AG10803 (cell line): ENCODE data around the gene KRT83.

ENCODE experiments used
- DNase-seq: peaks from one replicate; pipeline ENCODE4 v3.0.0; 2010; ENCODE audit warnings: low read depth
- H3K4me3 ChIP-seq: 2 replicates; pipeline ENCODE4 v1.5.1; 2011; ENCODE audit warnings: mild to moderate bottlenecking, low read length, control low read depth
- CTCF ChIP-seq: conservative IDR thresholded peaks from 2 replicates; pipeline ENCODE4 v1.5.1; 2011; ENCODE audit warnings: mild to moderate bottlenecking, low read length, control low read depth, inconsistent platforms

The KRT83 gene

GRCh38 chr12:52274521-52275120, 46.6 kb downstream of the KRT83 start, which contains the start of gene KRT86:
TSS of gene KRT86 (plus strand) at chr12:52274645. CDS start at chr12:52301917, 27,272 bp downstream.
- TF ChIP-seq CTCF: no peak
- no peak within 1 kb of the TSS for H3K4me3 ChIP-seq
- DNase-seq: no peak

- TF ChIP-seq CTCF: no peak
- peak; percentile 43 for DNase-seq
These were observed 50.0 kb downstream of the KRT83 start for GRCh38 chr12:52271158-52271557.

GRCh38 chr12:52270541-52271070, 50.6 kb downstream of the KRT83 start:
- H3K4me3 ChIP-seq: no peak overlapping the region
- TF ChIP-seq CTCF: no peak
- no peak for DNase-seq

More at GRCh38 chr12:52271158-52271557, 50.0 kb downstream of the KRT83 start:
- H3K4me3 ChIP-seq: no peak overlapping the region

- TF ChIP-seq CTCF: no peak
- DNase-seq: peak; percentile 57
- H3K4me3 ChIP-seq: no peak overlapping the region
These were observed 53.0 kb downstream of the KRT83 start for GRCh38 chr12:52268212-52268611.

GRCh38 chr12:52267699-52268098, 53.5 kb downstream of the KRT83 start:
- no peak overlapping the region for H3K4me3 ChIP-seq
- no peak for TF ChIP-seq CTCF
- no peak for DNase-seq

GRCh38 chr12:52267266-52267665, 53.9 kb downstream of the KRT83 start:
- TF ChIP-seq CTCF: no peak

GRCh38 chr12:52266514-52266913, 54.7 kb downstream of the KRT83 start:
- DNase-seq: no peak
- no peak overlapping the region for H3K4me3 ChIP-seq
- TF ChIP-seq CTCF: no peak

More at GRCh38 chr12:52267266-52267665, 53.9 kb downstream of the KRT83 start:
- DNase-seq: no peak
- H3K4me3 ChIP-seq: no peak overlapping the region
